HG03103 (cell line): Measurements from ENCODE around the gene HS6ST1.
"Not testable (repeated sequence)": the region's sequence is repeated elsewhere in the genome, so short reads cannot be mapped to it uniquely, and the experiment has no call there.

Experiments
- ATAC-seq: cut with Tn5 transposase; IDR thresholded peaks from one replicate; pipeline ENCODE4 v1.9.1; 2021; ENCODE audit warnings: low read depth; ENCODE audit not compliant: unreplicated experiment

The HS6ST1 gene

GRCh38 chr2:128269990-128270671 is 48.5 kb downstream of the HS6ST1 start:
- no peak for ATAC-seq

- no peak for ATAC-seq
Observed at GRCh38 chr2:128269063-128269989, 49.3 kb downstream of the HS6ST1 start.

- ATAC-seq = not testable (repeated sequence)
Observed at GRCh38 chr2:128268611-128269010, 50.1 kb downstream of the HS6ST1 start.

GRCh38 chr2:128268145-128268544 is 50.5 kb downstream of the HS6ST1 start:
- ATAC-seq = not testable (repeated sequence)

- ATAC-seq = not testable (repeated sequence)
Observed at GRCh38 chr2:128267649-128268048, 51.0 kb downstream of the HS6ST1 start.

GRCh38 chr2:128267197-128267596 is 51.5 kb downstream of the HS6ST1 start:
- not testable (repeated sequence) for ATAC-seq

GRCh38 chr2:128266463-128266862 is 52.2 kb downstream of the HS6ST1 start:
- ATAC-seq = not testable (repeated sequence)

GRCh38 chr2:128265608-128265993 is 53.1 kb downstream of the HS6ST1 start:
- not testable (repeated sequence) for ATAC-seq

GRCh38 chr2:128264881-128265607 is 53.6 kb downstream of the HS6ST1 start:
- no peak for ATAC-seq

GRCh38 chr2:128263902-128264331 is 54.8 kb downstream of the HS6ST1 start:
- ATAC-seq = no peak

GRCh38 chr2:128262315-128263253 is 56.1 kb downstream of the HS6ST1 start:
- ATAC-seq = no peak

- ATAC-seq = no peak
Observed at GRCh38 chr2:128261245-128262128, 57.2 kb downstream of the HS6ST1 start.

GRCh38 chr2:128260239-128261138 is 58.2 kb downstream of the HS6ST1 start:
- no peak for ATAC-seq

GRCh38 chr2:128259585-128259984 is 59.1 kb downstream of the HS6ST1 start:
- no peak for ATAC-seq

- no peak for ATAC-seq
Observed at GRCh38 chr2:128258218-128258617, 60.5 kb downstream of the HS6ST1 start.

GRCh38 chr2:128252501-128252900 is 66.2 kb downstream of the HS6ST1 start:
- ATAC-seq = no peak

GRCh38 chr2:128252086-128252485 is 66.6 kb downstream of the HS6ST1 start:
- ATAC-seq = not testable (repeated sequence)
